Measurements from ENCODE around the gene MISP. TPM values are rescaled to one million over a fixed set of nuclear protein-coding genes. Genes with fewer than 3 reads are reported as not detected.

The MISP gene
- total RNA-seq, 1 experiment from 2014 or later: not detected

GRCh38 chr19:792306-792885 is 41.5 kb downstream of the MISP start:
- H3K27me3 ChIP-seq (ENCODE audit: low read length): no peaks in the 10 kb centered on the region
- H3K79me2 ChIP-seq (ENCODE audit: low read length): no peaks in the 10 kb centered on the region
- DNase-seq: no peak
- no peaks in the 10 kb centered on the region for H3K36me3 ChIP-seq (ENCODE audit: insufficient read depth, low read length)
- H3K27ac ChIP-seq (ENCODE audit: low read length): no peak overlapping the region
- no peak overlapping the region for H3K4me2 ChIP-seq (ENCODE audit: low read depth, low read length, poor library complexity, severe bottlenecking)
- no peaks in the 10 kb centered on the region for H4K20me1 ChIP-seq (ENCODE audit: insufficient read depth, low read depth, low read length)
- H2AFZ ChIP-seq (ENCODE audit: low read length): no peak overlapping the region
- H3K4me1 ChIP-seq (ENCODE audit: low read length): no peaks in the 10 kb centered on the region; the same call in 1 of the 2 replicates
- no peaks in the 10 kb centered on the region for H3K9me3 ChIP-seq (ENCODE audit: low read length)
- H3K9me2 ChIP-seq (replicated peaks; ENCODE audit: insufficient read depth, low read length): no peaks in the 10 kb centered on the region
- no peak overlapping the region for H3K4me3 ChIP-seq (ENCODE audit: low read length)
- H3K9ac ChIP-seq (ENCODE audit: low read length): no peak overlapping the region

- H3K9me3 ChIP-seq (ENCODE audit: low read length): no peaks in the 10 kb centered on the region
- H4K20me1 ChIP-seq (ENCODE audit: insufficient read depth, low read depth, low read length): peaks cover 9% of the 10 kb centered on the region
- no peaks in the 10 kb centered on the region for H3K27me3 ChIP-seq (ENCODE audit: low read length)
- peaks cover 10% of the 10 kb centered on the region for H3K79me2 ChIP-seq (ENCODE audit: low read length)
- DNase-seq: no peak
- H2AFZ ChIP-seq (ENCODE audit: low read length): no peak overlapping the region
- H3K9me2 ChIP-seq (replicated peaks; ENCODE audit: insufficient read depth, low read length): no peaks in the 10 kb centered on the region
- no peak overlapping the region for H3K4me3 ChIP-seq (ENCODE audit: low read length)
- H3K36me3 ChIP-seq (ENCODE audit: insufficient read depth, low read length): peaks cover 8% of the 10 kb centered on the region
- H3K4me2 ChIP-seq (ENCODE audit: low read depth, low read length, poor library complexity, severe bottlenecking): no peak overlapping the region
- peaks cover 3% of the 10 kb centered on the region for H3K4me1 ChIP-seq (ENCODE audit: low read length)
- H3K9ac ChIP-seq (ENCODE audit: low read length): no peak overlapping the region
- no peak overlapping the region for H3K27ac ChIP-seq (ENCODE audit: low read length)
These were observed 42.9 kb downstream of the MISP start for GRCh38 chr19:793806-794205.

DNA sequence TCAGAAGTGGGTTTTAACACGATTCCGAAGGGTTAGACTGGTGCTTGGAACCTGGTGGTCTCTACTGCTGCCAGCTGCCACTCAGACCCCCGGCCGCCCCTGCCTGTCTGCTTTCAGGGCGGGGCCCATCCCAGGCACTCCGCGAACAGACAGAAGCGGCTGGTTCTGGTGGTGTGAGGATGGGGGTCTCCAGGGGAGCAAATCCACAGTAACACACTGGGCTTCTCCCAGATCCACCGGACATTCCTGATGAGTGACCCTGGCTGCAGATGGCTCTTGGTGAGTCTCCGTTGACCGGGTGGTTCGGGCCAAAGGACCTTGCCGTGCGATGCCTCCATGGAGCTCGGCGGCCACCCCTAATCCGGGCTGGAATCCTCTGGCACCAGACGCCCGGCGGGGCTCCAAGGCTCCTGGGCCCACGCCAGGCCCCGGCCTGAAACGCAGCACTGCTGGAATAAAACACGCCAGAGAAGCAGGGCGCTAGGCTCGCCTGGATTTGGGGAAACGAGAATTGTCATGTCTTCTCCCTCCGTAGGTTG is 44.2 kb downstream of the MISP start:
- DNase-seq: no peak
- Histone ChIP-seq H3K27ac (ENCODE audit: low read length) (no peak overlapping the region), H4K20me1 (ENCODE audit: insufficient read depth, low read depth, low read length) (peaks cover 23% of the 10 kb centered on the region), H3K36me3 (ENCODE audit: insufficient read depth, low read length) (peaks cover 20% of the 10 kb centered on the region), H3K27me3 (ENCODE audit: low read length) (no peaks in the 10 kb centered on the region), H3K9ac (ENCODE audit: low read length) (no peak overlapping the region), H3K4me3 (ENCODE audit: low read length) (no peak overlapping the region), H2AFZ (ENCODE audit: low read length) (no peak overlapping the region), H3K4me1 (ENCODE audit: low read length) (peaks cover 13% of the 10 kb centered on the region), H3K4me2 (ENCODE audit: low read depth, low read length, poor library complexity, severe bottlenecking) (no peak overlapping the region), H3K9me2 (replicated peaks; ENCODE audit: insufficient read depth, low read length) (no peaks in the 10 kb centered on the region), H3K9me3 (ENCODE audit: low read length) (no peaks in the 10 kb centered on the region), H3K79me2 (ENCODE audit: low read length) (peaks cover 23% of the 10 kb centered on the region)

- H3K9ac ChIP-seq (ENCODE audit: low read length): peak overlapping the region; percentile 69; the same call in 1 of the 2 replicates
- H4K20me1 ChIP-seq (ENCODE audit: insufficient read depth, low read depth, low read length): peaks cover 31% of the 10 kb centered on the region
- H2AFZ ChIP-seq (ENCODE audit: low read length): peak overlapping the region; percentile 44; the same call in 1 of the 2 replicates
- H3K36me3 ChIP-seq (ENCODE audit: insufficient read depth, low read length): peaks cover 25% of the 10 kb centered on the region
- H3K27ac ChIP-seq (ENCODE audit: low read length): no peak overlapping the region
- H3K4me1 ChIP-seq (ENCODE audit: low read length): peaks cover 13% of the 10 kb centered on the region
- H3K27me3 ChIP-seq (ENCODE audit: low read length): no peaks in the 10 kb centered on the region
- H3K4me3 ChIP-seq (ENCODE audit: low read length): peak overlapping the region; percentile 64
- H3K4me2 ChIP-seq (ENCODE audit: low read depth, low read length, poor library complexity, severe bottlenecking): peak overlapping the region; percentile 67
- no peaks in the 10 kb centered on the region for H3K9me3 ChIP-seq (ENCODE audit: low read length)
- H3K9me2 ChIP-seq (replicated peaks; ENCODE audit: insufficient read depth, low read length): no peaks in the 10 kb centered on the region
- peaks cover 31% of the 10 kb centered on the region for H3K79me2 ChIP-seq (ENCODE audit: low read length)
- DNase-seq: peak; percentile 43
These were observed 45.0 kb downstream of the MISP start for GRCh38 chr19:795691-796581.

DNA sequence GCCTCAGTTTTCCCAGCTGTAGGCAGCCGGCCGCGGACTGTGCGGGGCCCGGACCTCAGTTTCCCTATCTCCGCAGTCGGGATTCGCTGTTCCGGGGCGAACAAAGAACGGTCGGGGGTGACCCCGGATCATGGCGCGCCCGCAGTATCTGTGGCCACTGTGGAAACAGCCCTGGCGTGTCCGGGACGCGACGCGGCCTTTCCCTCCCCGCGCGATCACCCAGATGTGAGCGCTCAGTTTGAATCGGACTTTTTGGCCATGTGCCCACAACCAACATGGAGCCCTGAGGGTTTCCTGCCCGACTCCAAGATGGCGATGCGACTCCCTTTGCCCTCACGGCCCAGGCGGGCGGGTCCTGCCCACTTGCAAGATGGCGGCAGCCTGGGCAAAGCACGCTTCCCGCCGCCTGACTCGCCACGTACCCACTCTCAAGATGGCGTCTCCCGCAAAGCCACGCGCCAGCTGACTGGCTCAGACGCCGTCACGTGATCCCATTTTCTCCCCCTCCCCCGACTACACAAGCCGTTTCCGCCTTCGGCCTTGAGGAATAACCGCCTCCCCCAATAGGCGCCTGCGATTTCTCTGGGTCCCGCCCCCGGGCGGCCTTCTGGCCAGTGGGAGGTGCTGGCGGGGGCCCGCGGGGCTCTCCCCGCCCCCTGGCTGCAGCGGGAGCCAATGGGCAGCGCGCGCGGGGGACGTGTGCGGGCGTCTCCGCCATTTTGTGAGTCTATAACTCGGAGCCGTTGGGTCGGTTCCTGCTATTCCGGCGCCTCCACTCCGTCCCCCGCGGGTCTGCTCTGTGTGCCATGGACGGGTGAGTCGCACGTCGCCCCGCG is 46.0 kb downstream of the MISP start, which contains the start of gene PTBP1:
Gene PTBP1, plus strand, starts transcription at position 761 of the 836 bp plus-strand sequence. Its CDS starts 46 bp downstream, at position 807.
- Histone ChIP-seq H3K27me3 (ENCODE audit: low read length) (no peaks in the 10 kb centered on the region), H3K4me1 (ENCODE audit: low read length) (peaks cover 13% of the 10 kb centered on the region), H4K20me1 (ENCODE audit: insufficient read depth, low read depth, low read length) (peaks cover 40% of the 10 kb centered on the region), H2AFZ (ENCODE audit: low read length) (peak within 1 kb of the TSS; percentile 44; the same call in 1 of the 2 replicates), H3K9me2 (replicated peaks; ENCODE audit: insufficient read depth, low read length) (no peaks in the 10 kb centered on the region), H3K4me2 (ENCODE audit: low read depth, low read length, poor library complexity, severe bottlenecking) (peak within 1 kb of the TSS; percentile 98), H3K4me3 (ENCODE audit: low read length) (peak within 1 kb of the TSS; percentile 100), H3K79me2 (ENCODE audit: low read length) (peaks cover 41% of the 10 kb centered on the region), H3K9me3 (ENCODE audit: low read length) (no peaks in the 10 kb centered on the region), H3K27ac (ENCODE audit: low read length) (peak within 1 kb of the TSS; percentile 82), H3K9ac (ENCODE audit: low read length) (peak within 1 kb of the TSS; percentile 99), H3K36me3 (ENCODE audit: insufficient read depth, low read length) (peaks cover 34% of the 10 kb centered on the region)
- DNase-seq: peak; percentile 100

GRCh38 chr19:797528-798414 is 46.9 kb downstream of the MISP start:
- Histone ChIP-seq H3K36me3 (ENCODE audit: insufficient read depth, low read length) (peaks cover 42% of the 10 kb centered on the region), H3K4me3 (ENCODE audit: low read length) (peak overlapping the region; percentile 100), H3K4me2 (ENCODE audit: low read depth, low read length, poor library complexity, severe bottlenecking) (peak overlapping the region; percentile 98), H4K20me1 (ENCODE audit: insufficient read depth, low read depth, low read length) (peaks cover 49% of the 10 kb centered on the region), H3K9me3 (ENCODE audit: low read length) (no peaks in the 10 kb centered on the region), H3K27me3 (ENCODE audit: low read length) (no peaks in the 10 kb centered on the region), H3K9me2 (replicated peaks; ENCODE audit: insufficient read depth, low read length) (no peaks in the 10 kb centered on the region), H3K79me2 (ENCODE audit: low read length) (peaks cover 49% of the 10 kb centered on the region), H3K9ac (ENCODE audit: low read length) (peak overlapping the region; percentile 99), H3K27ac (ENCODE audit: low read length) (peak overlapping the region; percentile 82), H2AFZ (ENCODE audit: low read length) (no peak overlapping the region), H3K4me1 (ENCODE audit: low read length) (peaks cover 13% of the 10 kb centered on the region)
- peak; percentile 96 for DNase-seq

DNA sequence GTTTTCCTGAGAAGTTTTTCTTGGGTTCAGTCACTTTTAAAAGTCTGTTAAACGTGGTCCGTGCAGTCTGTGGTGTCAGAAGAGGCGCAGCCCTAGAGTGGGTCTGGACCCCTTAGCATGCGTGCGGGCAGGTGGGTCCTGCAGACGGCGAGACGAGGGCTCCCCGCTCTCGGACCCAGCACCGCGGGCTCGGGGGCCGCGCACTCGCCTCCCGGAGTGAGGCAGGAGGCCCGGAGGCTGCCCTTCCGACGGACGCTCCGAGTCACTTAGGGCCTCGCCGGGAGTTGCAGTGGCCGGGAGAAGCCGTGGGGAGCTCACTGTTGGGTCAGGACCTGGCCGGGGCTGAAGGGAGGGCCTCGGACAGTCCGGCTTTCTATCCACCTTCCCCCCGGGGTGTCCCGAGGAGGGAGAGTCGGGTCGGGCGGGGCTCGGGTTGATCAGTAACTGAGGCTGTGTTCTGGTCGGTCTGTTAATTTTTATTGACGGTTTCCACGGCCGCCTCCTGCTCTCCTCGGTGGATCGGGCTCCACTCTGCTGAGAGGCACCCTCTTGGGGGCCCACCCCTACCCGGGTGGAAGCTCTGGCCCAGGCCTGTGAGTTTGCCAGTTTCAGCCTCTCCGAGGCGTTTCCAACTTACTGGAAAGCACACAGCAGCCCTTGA is 47.6 kb downstream of the MISP start:
- Histone ChIP-seq H3K9me3 (ENCODE audit: low read length) (no peaks in the 10 kb centered on the region), H3K27ac (ENCODE audit: low read length) (peak overlapping the region; percentile 73), H3K4me3 (ENCODE audit: low read length) (peak overlapping the region; percentile 100), H3K4me2 (ENCODE audit: low read depth, low read length, poor library complexity, severe bottlenecking) (peak overlapping the region; percentile 98), H3K27me3 (ENCODE audit: low read length) (no peaks in the 10 kb centered on the region), H3K36me3 (ENCODE audit: insufficient read depth, low read length) (peaks cover 50% of the 10 kb centered on the region), H3K79me2 (ENCODE audit: low read length) (peaks cover 57% of the 10 kb centered on the region), H3K9ac (ENCODE audit: low read length) (peak overlapping the region; percentile 99), H3K4me1 (ENCODE audit: low read length) (peaks cover 13% of the 10 kb centered on the region), H3K9me2 (replicated peaks; ENCODE audit: insufficient read depth, low read length) (no peaks in the 10 kb centered on the region), H4K20me1 (ENCODE audit: insufficient read depth, low read depth, low read length) (peaks cover 57% of the 10 kb centered on the region), H2AFZ (ENCODE audit: low read length) (no peak overlapping the region)
- no peak for DNase-seq
